Testis (tissue), 2 donors: ENCODE results near the gene STAP1.

ENCODE experiments used
- CTCF ChIP-seq, 3 experiments: fragments of 450-650 bp in 2 of 3; fragments of 200-600 bp in 1 of 3; sonication (generic) in 1 of 3; IDR thresholded peaks; one replicate each; pipeline ENCODE4 v1.5.1; 2016 to 2019; ENCODE audit warnings: antibody characterized with exemption in 3 of 3, mild to moderate bottlenecking in 2 of 3, moderate library complexity in 1 of 3
- POLR2A ChIP-seq: fragments of 450-650 bp; IDR thresholded peaks from one replicate; pipeline ENCODE4 v1.6.1; 2017; ENCODE audit warnings: antibody characterized with exemption, mild to moderate bottlenecking, moderate library complexity

- TF ChIP-seq CTCF (IDR thresholded peaks at IDR 0.05) = no peak
- no peak for TF ChIP-seq POLR2A
Observed at GRCh38 chr4:67546004-67546356, 12.5 kb upstream of the STAP1 start.
